ENCODE results near the gene TTYH2.

DNA sequence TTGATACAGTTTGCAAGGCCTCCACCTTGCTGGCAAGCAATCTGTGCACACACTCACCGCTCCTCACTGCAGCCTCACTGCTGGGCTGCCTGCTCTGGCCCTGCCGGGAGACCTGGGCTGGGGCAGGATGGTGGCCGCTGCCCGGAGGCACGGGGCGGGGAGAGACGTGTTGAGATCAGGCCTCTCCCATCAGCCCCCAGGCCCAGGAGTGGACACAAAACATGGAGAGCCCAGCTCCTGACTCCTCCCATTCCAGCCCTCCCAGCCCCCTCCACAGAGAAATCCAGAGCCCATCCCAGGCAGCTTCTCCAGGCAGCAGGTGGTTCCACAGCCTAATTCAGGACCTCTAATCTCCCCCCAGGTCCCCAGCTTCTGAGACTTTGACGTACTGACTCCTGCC, 33.0 kb upstream of the TTYH2 start:
- TF ChIP-seq POLR2AphosphoS5 (IDR thresholded peaks at IDR 0.05) (no peak), POLR2A (IDR thresholded peaks at IDR 0.05) (no peak)
- TF ChIP-seq, protein P1, sequence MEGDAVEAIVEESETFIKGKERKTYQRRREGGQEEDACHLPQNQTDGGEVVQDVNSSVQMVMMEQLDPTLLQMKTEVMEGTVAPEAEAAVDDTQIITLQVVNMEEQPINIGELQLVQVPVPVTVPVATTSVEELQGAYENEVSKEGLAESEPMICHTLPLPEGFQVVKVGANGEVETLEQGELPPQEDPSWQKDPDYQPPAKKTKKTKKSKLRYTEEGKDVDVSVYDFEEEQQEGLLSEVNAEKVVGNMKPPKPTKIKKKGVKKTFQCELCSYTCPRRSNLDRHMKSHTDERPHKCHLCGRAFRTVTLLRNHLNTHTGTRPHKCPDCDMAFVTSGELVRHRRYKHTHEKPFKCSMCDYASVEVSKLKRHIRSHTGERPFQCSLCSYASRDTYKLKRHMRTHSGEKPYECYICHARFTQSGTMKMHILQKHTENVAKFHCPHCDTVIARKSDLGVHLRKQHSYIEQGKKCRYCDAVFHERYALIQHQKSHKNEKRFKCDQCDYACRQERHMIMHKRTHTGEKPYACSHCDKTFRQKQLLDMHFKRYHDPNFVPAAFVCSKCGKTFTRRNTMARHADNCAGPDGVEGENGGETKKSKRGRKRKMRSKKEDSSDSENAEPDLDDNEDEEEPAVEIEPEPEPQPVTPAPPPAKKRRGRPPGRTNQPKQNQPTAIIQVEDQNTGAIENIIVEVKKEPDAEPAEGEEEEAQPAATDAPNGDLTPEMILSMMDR (IDR thresholded peaks at IDR 0.05) = no peak

Measured in upper lobe of left lung (tissue), 4 donors.